H9 (cell line): ENCODE measurements around the gene CEMIP. TPM values are rescaled to one million over a fixed set of nuclear protein-coding genes. Genes with fewer than 3 reads are reported as not detected.

Experiments used
- DNase-seq: peaks from one replicate; pipeline ENCODE4 v3.0.0-alpha.2; 2017
- H2AFZ ChIP-seq: one replicate; pipeline ENCODE4 v1.6.1; 2013; ENCODE audit warnings: mild to moderate bottlenecking, low read length, control low read depth, moderate library complexity
- H2AK5ac ChIP-seq: 2 replicates; pipeline ENCODE4 v1.6.1; 2013; ENCODE audit warnings: low read length, control low read depth, mixed read lengths; ENCODE audit not compliant: insufficient read length
- H2BK120ac ChIP-seq: one replicate; pipeline ENCODE4 v1.6.1; 2013; ENCODE audit warnings: low read depth, mild to moderate bottlenecking, low read length, control low read depth, inconsistent platforms; ENCODE audit not compliant: poor library complexity, severe bottlenecking
- H2BK12ac ChIP-seq: 2 replicates; pipeline ENCODE4 v1.6.1; 2013; ENCODE audit warnings: low read length, control low read depth, mixed read lengths, low read depth; ENCODE audit not compliant: insufficient read length
- H2BK15ac ChIP-seq: 2 replicates; pipeline ENCODE4 v1.6.1; 2013; ENCODE audit warnings: low read depth, low read length, control low read depth
- H2BK20ac ChIP-seq: one replicate; pipeline ENCODE4 v1.6.1; 2013; ENCODE audit warnings: low read depth, mild to moderate bottlenecking, low read length, control low read depth, inconsistent platforms; ENCODE audit not compliant: poor library complexity, severe bottlenecking
- H2BK5ac ChIP-seq: 2 replicates; pipeline ENCODE4 v1.6.1; 2013; ENCODE audit warnings: low read length, control low read depth, mixed read lengths; ENCODE audit not compliant: insufficient read length
- H3K14ac ChIP-seq: 2 replicates; pipeline ENCODE4 v1.6.1; 2013; ENCODE audit warnings: low read length, control low read depth; ENCODE audit not compliant: insufficient read depth
- H3K18ac ChIP-seq: 2 replicates; pipeline ENCODE4 v1.6.1; 2013; ENCODE audit warnings: low read depth, mild to moderate bottlenecking, mixed read lengths, low read length, control low read depth; ENCODE audit not compliant: insufficient read length
- H3K23ac ChIP-seq: 2 replicates; pipeline ENCODE4 v1.6.1; 2013; ENCODE audit warnings: low read length, control low read depth, mixed read lengths, low read depth; ENCODE audit not compliant: insufficient read length
- H3K23me2 ChIP-seq: 2 replicates; pipeline ENCODE4 v1.6.1; 2013; ENCODE audit warnings: low read depth, mild to moderate bottlenecking, mixed read lengths, low read length, control low read depth; ENCODE audit not compliant: insufficient read length, poor library complexity, severe bottlenecking
- H3K27ac ChIP-seq: 2 replicates; pipeline ENCODE4 v1.5.1; 2013; ENCODE audit warnings: low read length, control low read depth, mixed read lengths, low read depth; ENCODE audit not compliant: insufficient read length
- H3K27me3 ChIP-seq: 2 replicates; pipeline ENCODE4 v1.6.1; 2013; ENCODE audit warnings: low read length, control low read depth, inconsistent platforms; ENCODE audit not compliant: insufficient read depth
- H3K4ac ChIP-seq: 2 replicates; pipeline ENCODE4 v1.6.1; 2013; ENCODE audit warnings: low read depth, mild to moderate bottlenecking, control low read depth, inconsistent platforms, low read length, moderate library complexity
- H3K4me1 ChIP-seq: 2 replicates; pipeline ENCODE4 v1.6.1; 2013; ENCODE audit warnings: low read length, control low read depth, inconsistent platforms; ENCODE audit not compliant: insufficient read depth
- H3K4me2 ChIP-seq: 2 replicates; pipeline ENCODE4 v1.6.1; 2013; ENCODE audit warnings: low read length, control low read depth, mixed read lengths; ENCODE audit not compliant: insufficient read length, insufficient read depth
- H3K56ac ChIP-seq: 2 replicates; pipeline ENCODE4 v1.6.1; 2013; ENCODE audit warnings: low read depth, mild to moderate bottlenecking, mixed read lengths, low read length, control low read depth; ENCODE audit not compliant: insufficient read length
- H3K79me1 ChIP-seq: 2 replicates; pipeline ENCODE4 v1.6.1; 2013; ENCODE audit warnings: low read depth, mild to moderate bottlenecking, moderate library complexity, low read length, control low read depth, inconsistent platforms; ENCODE audit not compliant: insufficient read depth, poor library complexity, severe bottlenecking
- H3K79me2 ChIP-seq: 2 replicates; pipeline ENCODE4 v1.6.1; 2013; ENCODE audit warnings: low read length, control low read depth, inconsistent platforms; ENCODE audit not compliant: insufficient read depth
- H3K9ac ChIP-seq: 2 replicates; pipeline ENCODE4 v1.6.1; 2013; ENCODE audit warnings: low read length, control low read depth, mixed read lengths; ENCODE audit not compliant: insufficient read length; ENCODE audit errors: extremely low read depth
- H3K9me3 ChIP-seq: one replicate; pipeline ENCODE4 v1.6.1; 2013; ENCODE audit warnings: low read depth, low read length, inconsistent platforms; ENCODE audit not compliant: control insufficient read depth
- H3T11ph ChIP-seq: one replicate; pipeline ENCODE4 v1.6.1; 2013; ENCODE audit warnings: mild to moderate bottlenecking, low read length, control low read depth, inconsistent platforms
- H4K20me1 ChIP-seq: one replicate; pipeline ENCODE4 v1.6.1; 2013; ENCODE audit not compliant: control insufficient read depth, insufficient read length, insufficient read depth
- H4K5ac ChIP-seq: 2 replicates; pipeline ENCODE4 v1.6.1; 2013; ENCODE audit warnings: low read depth, mild to moderate bottlenecking, mixed read lengths, low read length, control low read depth; ENCODE audit not compliant: insufficient read length
- H4K8ac ChIP-seq: replicated peaks from 2 replicates; pipeline ENCODE4 v1.6.1; 2013; ENCODE audit warnings: low read length, control low read depth, mixed read lengths, low read depth; ENCODE audit not compliant: insufficient read length
- H4K91ac ChIP-seq: 2 replicates; pipeline ENCODE4 v1.6.1; 2013; ENCODE audit warnings: low read depth, mild to moderate bottlenecking, moderate library complexity, mixed read lengths, low read length, control low read depth; ENCODE audit not compliant: insufficient read length
- H3K27ac Mint-ChIP-seq, 3 experiments: 2 replicates in 2 of 3; 3 replicates in 1 of 3; pipeline ENCODE4 v1.8.0; 2020 to 2021; ENCODE audit warnings: mixed read lengths in 3 of 3, mild to moderate bottlenecking in 1 of 3, moderate library complexity in 1 of 3
- H3K27me3 Mint-ChIP-seq: 2 replicates; pipeline ENCODE4 v1.8.0; 2021; ENCODE audit warnings: low read depth, mild to moderate bottlenecking, moderate library complexity, mixed read lengths
- H3K36me3 Mint-ChIP-seq, 3 experiments: 2 replicates in 2 of 3; 3 replicates in 1 of 3; pipeline ENCODE4 v1.8.0; 2020 to 2021; ENCODE audit warnings: low read depth in 3 of 3, mixed read lengths in 3 of 3; ENCODE audit not compliant: insufficient read depth in 1 of 3
- H3K4me1 Mint-ChIP-seq, 2 experiments: 2 replicates each; pipeline ENCODE4 v1.8.0; 2020; ENCODE audit warnings: mixed read lengths in 2 of 2
- H3K4me3 Mint-ChIP-seq, 2 experiments: 2 replicates in 1 of 2; 3 replicates in 1 of 2; pipeline ENCODE4 v1.8.0; 2020 to 2021; ENCODE audit warnings: mild to moderate bottlenecking in 2 of 2, mixed read lengths in 2 of 2, moderate library complexity in 1 of 2
- H3K9me3 Mint-ChIP-seq, 2 experiments: 2 replicates in 1 of 2; 3 replicates in 1 of 2; pipeline ENCODE4 v1.8.0; 2020; ENCODE audit warnings: mild to moderate bottlenecking in 2 of 2, mixed read lengths in 2 of 2, moderate library complexity in 1 of 2
- CTCF ChIP-seq: fragments of 200-600 bp; sonication (generic); conservative IDR thresholded peaks from 3 replicates; pipeline ENCODE4 v1.8.0; 2021; ENCODE audit warnings: antibody characterized with exemption, mild to moderate bottlenecking
- WGBS: extraction: QIAGEN DNeasy Blood & Tissue Kit; methylation state at CpG from one replicate; pipeline ENCODE4 v1.1.7; 2013; ENCODE audit warnings: missing lambda C conversion rate, low lambda C conversion rate, mixed read lengths; ENCODE audit not compliant: insufficient read length; ENCODE audit errors: extremely low coverage; 5-methylcytosine and 5-hydroxymethylcytosine counted together
- total RNA-seq: library from RNA; stranded (reverse); gene quantifications from 2 replicates; pipeline ENCODE4 v1.2.1, GENCODE V29; 2021

CEMIP gene
- total RNA-seq, 1 experiment from 2014 or later = 0.09 TPM

DNA sequence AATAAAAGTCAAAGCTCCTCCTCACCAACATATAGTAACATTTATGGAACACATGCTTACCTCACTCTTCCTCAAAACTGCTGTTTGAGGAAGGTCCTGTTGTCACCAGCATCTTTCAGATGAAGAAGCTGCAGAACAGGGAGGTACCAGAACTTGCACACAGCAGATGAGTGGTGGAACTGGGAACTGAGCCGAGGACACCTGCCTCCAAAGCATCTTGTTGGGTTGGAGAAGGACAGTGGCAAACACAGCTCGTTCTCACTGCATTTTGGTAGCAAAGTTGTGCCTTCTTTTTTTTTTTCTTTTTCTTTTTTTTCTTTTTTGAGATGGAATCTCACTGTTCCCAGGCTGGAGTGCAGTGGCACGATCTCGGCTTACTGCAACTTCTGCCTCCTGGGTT, 76.0 kb downstream of the CEMIP start:
- Histone ChIP-seq H3K79me1 (no peaks in the 10 kb centered on the region), H2BK120ac (no peak overlapping the region), H3K4me1 (no peaks in the 10 kb centered on the region), H2BK5ac (no peak overlapping the region), H3K18ac (no peak overlapping the region), H2AK5ac (no peak overlapping the region), H2BK20ac (no peak overlapping the region), H3K9me3 (no peaks in the 10 kb centered on the region), H3K27me3 (no peaks in the 10 kb centered on the region), H3K56ac (no peak overlapping the region), H3K4me2 (no peak overlapping the region), H2AFZ (no peak overlapping the region), H4K8ac (no peak overlapping the region), H3K23me2 (no peaks in the 10 kb centered on the region), H3K27ac (no peak overlapping the region), H4K20me1 (no peaks in the 10 kb centered on the region), H3T11ph (no peak overlapping the region), H3K14ac (no peak overlapping the region), H3K79me2 (no peaks in the 10 kb centered on the region), H4K5ac (no peak overlapping the region), H2BK12ac (no peak overlapping the region), H4K91ac (no peak overlapping the region), H3K23ac (no peak overlapping the region), H3K9ac (no peak overlapping the region), H2BK15ac (no peak overlapping the region), H3K4ac (no peak overlapping the region)
- Mint-ChIP-seq H3K27me3 (peaks cover 16% of the 10 kb centered on the region), H3K9me3 (no peaks in the 10 kb centered on the region), H3K36me3 (no peaks in the 10 kb centered on the region; a peak in 1 of 7 replicates), H3K4me1 (peaks cover 5 to 9% of the 10 kb centered on the region in 2 experiments; a peak in 3 of 4 replicates), H3K27ac (no peak overlapping the region), H3K4me3 (no peak overlapping the region)
- TF ChIP-seq CTCF = no peak
- WGBS = no CpG with 5 or more reads among the region's 4 CpGs
- no peak for DNase-seq
